Dermis lymphatic vessel endothelial cell (primary cell): ENCODE data around the gene TGFBR3. TPM values are rescaled to one million over a fixed set of nuclear protein-coding genes. Genes with fewer than 3 reads are reported as not detected.

Experiments
- total RNA-seq: library from RNA; depleted of rRNA; stranded (reverse); fragments of >200 nt; gene quantifications from 2 replicates; pipeline ENCODE4 v1.2.1, GENCODE V29; 2014

TGFBR3 gene
- total RNA-seq, result 16.7 and 21.0 TPM in 2 replicates

DNA sequence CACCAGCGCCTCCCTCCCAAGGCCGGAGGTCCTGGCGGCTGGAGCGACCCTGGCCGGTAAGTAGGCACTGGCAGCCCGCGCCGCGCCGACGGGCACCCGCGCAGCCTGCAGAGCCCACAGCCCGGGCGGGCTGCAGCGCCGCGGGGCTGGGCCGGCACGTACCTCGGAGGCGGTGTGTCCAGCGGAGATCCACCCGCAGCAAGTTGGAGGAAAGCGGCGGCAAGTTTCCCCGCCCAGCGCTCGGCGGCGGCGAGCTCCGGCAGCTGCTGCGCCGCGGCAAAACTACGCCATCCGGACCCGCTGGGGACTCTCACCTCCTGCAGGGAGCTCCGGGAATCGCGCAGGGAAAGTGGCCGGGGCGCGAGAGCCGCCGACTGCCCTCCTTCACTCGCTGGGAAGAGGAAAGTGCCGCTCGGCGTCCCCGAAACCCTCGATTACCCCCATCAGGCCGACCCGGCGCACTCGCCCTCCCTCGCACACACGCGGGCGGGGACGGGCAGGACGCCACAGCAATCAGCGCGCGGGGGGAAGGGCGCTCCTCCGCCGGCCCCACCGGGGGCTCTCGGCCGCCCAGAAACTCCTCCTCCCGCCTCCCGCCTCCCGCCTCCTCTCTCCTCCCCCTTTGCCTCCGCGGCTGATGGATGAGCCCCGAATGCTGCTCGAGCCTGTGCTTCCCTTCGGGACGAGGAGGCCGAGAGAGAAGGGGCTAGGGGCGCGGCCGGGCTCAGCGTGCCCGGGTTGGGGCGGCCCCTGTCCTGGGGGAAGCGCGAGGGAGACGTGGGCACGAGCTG is at the start of gene TGFBR3:
TGFBR3 (minus strand) TSS at position 436 of the 791 bp plus-strand sequence. CDS start 24,620 bp downstream, outside the sequence.

Other genes starting within 250 kb of the TGFBR3 start
- gene BRDT, start 63.2 kb upstream of the TGFBR3 start, total RNA-seq, result not detected in 2 replicates
- 2.0 and 3.0 TPM in 2 replicates for gene EPHX4, start 143.8 kb upstream of the TGFBR3 start, total RNA-seq
- 0.11 and 0.26 TPM in 2 replicates for gene SETSIP, start 189.3 kb upstream of the TGFBR3 start, total RNA-seq
- 2.0 and 4.0 TPM in 2 replicates for gene BTBD8, start 194.2 kb upstream of the TGFBR3 start, total RNA-seq